HG03045 (cell line): Measurements from ENCODE around the gene FAM107B.

Experiments used
- ATAC-seq: cut with Tn5 transposase; IDR thresholded peaks from one replicate; pipeline ENCODE4 v1.9.1; 2021; ENCODE audit warnings: mild to moderate bottlenecking, moderate library complexity; ENCODE audit not compliant: unreplicated experiment

The FAM107B gene

DNA sequence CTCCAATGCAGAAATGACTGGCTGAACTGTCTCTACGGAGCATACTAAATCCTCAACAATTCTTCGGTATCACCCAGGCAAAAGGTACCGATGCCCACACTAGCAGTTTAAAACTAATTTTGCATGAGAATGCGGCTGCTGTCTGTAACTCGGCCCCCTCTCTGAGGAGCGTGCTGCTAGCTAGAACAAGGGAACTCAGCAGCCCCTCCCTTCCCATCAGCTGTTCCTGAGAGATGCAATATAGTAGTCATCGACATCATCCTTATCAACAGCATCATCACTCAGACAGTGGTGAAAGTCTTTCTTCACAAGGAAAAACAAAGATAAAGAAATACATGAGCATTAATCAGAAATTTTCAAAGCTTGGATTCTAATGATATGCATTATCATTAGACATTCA lies 254.9 kb downstream of the FAM107B start:
- no peak for ATAC-seq

DNA sequence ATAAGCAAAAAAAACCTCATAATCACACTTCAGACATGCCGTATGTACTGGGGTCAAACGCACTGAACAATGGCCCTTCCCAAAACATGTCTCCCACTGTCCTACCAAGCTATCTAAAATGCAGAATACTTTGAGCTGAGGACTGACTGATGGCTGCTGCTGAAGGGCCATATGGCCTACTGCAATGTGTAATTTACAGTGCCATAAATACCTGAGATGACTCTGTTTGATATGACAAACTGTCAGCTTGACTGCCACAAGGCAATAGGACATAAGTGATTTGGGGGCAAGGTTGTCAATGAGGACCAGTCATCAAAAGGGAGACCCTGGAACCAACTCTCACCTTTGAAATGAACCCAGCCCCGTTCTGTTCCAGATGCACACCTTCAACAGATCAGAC lies 256.5 kb downstream of the FAM107B start:
- ATAC-seq, result no peak

DNA sequence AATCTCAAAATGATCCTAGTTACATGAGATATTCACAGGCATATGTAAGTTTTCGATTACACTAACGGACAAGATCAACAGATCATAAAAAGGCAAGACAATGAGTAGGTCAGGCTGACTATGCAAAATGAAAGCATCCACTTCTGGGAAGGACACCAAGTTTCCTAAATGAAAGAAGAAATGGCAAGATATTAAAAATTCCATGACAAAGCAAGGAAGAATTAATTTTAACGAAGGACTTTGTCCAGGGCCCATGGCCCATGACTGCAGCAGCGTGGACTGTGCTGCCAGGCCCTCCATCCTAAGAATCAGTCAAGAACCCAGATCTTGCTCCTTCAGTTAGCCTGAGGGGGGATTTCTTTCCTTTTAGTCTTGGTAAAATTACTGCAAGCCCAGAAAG lies 261.6 kb downstream of the FAM107B start:
- ATAC-seq, result no peak

DNA sequence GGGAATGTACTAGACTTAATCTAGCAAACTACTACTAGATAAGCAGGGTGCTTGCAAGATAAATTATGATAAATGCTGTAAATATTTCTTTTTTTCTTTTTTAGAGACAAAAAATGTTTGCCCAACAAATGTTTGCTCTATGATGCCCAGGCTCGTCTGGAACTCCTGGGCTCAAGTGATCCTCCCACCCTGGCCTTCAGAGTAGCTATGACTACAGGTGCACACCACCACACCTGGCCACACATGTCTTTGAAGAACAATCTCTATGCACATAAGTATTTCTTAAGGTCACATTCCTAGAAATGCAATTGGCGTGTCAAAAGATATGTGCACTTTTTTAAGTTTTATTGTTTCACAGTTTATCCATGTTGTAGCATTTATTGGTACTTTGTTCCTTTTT lies 264.4 kb downstream of the FAM107B start:
- ATAC-seq, result no peak

DNA sequence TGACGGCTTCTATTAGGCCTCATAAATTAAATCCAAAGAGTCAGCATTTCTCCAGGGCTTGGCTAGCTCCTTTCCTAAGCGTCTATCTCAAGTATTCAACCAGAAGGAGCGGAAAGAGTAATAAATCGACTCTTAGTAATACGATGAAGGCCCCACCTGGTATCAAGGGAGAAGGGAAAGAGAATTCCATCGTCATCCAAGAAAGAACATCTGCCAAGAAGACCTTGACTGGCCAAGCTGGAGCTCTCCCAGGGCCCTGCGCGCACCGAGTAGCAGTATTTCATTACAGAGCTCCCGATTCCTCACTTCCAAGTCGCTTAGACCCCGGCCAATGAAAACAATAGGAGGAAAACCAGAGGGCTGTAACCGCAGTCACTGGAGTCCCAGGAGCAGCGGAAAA lies 266.0 kb downstream of the FAM107B start:
- no peak for ATAC-seq

DNA sequence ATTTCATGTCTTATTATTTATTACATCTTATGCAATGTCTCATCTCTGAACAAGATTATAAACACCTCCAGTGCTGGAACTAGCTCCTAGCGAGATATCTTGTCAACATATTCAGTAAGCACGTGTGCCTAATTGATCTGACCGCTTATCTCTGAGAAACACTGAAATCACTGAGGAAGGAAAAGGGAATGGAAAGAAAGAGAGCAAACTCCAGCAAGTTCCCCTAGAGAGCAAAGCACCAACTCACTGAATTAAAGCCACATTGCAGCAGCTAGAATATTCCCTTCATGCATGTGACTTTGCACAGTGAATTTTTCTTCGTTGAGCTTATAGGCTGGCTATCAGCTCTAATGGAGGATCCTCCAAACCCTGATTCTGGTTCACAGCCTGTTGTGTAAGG lies 266.9 kb downstream of the FAM107B start:
- ATAC-seq, result no peak

DNA sequence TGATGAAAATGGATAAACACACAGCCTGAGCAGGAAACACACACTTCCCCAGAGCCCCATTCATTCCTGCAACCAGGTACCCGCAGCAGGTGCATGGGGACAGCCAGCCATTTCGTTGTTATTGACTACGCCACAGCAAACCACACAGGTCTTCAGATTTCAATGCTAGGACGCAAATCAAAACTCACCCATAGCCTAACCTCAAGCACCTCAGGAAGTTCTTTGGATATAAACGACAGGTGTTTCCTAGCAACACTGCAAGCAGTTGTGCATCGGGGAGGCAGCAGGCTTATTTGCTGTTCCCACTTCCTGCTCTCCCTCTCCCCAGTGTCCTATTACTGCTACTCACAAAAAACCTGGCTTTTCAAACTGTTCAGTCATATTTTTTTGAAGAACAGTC lies 267.5 kb downstream of the FAM107B start:
- ATAC-seq, result no peak

DNA sequence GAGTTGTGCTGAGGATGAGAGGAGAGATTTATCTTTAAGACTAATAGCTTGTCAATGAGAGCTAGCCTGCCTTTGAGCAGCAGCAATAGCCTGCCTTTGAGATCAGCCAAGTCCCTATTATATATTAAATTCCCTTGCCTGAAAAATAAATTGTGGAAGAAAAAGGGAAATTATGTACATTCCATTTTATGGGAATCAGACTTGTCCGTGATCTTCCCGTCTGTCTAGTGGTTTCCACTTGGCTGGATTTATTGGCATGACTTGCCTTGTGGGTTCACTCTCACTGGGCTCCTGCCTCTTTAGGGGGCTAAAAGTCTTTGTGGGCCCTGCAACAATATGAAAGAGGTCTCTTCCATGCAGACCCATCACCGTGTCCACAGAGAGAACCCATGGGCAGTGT lies 272.3 kb downstream of the FAM107B start:
- ATAC-seq, result no peak

DNA sequence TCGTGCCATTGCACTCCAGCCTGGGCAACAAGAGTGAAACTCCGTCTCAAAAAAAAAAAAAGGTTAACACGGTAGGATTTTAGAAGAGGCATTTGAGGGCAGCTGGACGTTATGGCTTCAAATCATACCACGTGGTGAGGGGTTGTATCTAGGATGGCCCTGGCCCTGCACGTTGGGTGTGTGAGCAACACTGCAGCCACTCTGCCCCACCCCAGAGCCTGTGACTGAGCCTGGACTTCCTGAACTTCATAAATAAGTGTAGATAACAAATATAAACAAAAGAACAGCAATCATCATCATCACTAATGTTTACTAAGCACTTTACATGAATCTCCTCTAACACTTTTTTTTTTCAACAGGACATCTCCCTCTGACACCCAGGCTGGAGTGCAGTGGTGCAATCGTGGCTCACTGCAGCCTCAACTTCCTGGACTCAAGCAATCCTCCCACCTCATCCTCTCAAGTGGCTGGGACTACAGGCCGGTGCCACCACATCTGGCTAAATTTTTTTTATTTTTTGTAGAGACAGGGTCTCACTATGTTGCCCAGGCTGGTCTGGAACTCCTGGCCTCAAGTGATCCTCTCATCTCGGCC lies 274.4 kb downstream of the FAM107B start:
- no peak for ATAC-seq

DNA sequence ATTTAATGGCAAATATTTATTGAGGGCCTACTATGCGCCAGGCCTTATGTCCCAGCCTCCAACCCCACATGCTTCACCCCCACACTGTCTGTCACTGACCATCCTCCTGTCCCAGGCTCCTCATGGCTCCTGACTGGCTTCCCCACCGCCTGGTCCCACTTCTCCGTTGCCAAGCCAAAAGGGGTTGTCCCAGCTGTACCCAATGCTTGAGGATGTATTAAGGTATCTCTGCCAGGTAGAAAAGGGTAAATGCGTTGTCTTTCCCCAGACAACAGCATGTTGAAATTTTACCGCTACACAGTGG lies 275.1 kb downstream of the FAM107B start:
- no peak for ATAC-seq

DNA sequence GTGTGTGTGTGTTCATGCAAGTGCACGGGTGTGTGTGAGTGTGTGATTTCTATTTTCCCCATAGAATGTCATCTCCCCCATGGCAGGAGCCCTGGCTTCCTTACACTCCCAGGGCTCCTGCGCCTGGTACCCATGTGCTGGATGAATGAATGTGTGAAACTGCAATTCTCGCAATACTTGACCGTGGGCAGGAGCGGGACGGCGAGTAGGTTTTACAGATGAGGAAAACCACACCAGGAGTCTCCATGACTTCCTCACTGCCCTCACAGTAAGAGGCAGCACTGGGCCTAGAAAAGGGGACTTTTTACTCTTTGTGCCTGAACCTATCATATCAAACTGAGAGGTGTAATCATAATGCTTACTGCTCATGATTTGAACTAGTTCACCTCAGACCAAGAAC lies 276.4 kb downstream of the FAM107B start:
- ATAC-seq, result no peak

DNA sequence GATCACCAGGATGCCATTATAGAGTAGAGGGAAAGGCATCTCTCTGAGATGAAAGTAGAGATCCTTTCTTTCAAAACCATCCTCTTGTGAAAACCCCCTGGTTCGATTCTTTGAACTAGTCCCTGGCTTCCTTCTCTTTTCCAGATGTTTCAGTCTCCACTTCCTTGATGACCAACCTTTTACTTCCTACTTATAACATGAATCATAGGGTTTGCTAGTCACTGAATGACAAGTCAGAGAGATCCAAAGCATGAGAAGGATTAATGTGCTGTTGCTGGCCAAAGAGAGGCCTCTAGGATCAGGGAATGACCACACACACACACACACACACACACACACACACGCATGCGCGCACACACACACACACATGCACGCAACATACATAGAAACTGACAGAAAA lies 282.9 kb downstream of the FAM107B start:
- ATAC-seq, result no peak

DNA sequence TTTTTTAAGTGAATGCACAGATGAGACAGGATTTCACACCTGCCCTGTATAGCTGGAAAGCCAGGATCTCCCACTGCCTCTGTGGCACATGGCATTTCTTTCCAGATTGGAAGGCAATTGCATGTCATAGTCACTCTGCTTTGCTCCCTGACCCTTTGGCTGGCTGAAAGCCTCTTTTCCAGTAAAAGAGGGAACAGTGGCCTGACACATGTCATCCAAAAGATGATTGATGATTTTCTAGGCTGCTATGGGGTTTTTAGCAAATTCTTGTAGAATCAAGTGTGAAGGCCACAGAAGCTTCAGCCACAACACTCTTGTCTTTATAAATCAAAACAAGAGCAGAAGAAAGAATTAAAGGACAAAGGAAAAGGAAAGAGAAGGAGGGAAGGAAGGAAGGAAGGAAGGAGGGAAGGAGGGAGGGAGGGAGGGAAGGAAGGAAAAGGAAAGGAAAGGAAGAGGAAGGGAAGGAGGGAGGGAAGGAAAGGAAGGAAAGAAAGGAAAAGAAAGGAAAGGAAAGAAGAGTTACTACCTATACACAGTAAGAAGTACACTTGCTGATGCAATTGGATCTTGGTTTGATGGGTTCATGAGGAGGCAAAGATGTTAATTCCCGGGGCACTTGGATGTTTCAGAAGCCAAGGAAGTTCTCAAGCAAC lies 285.0 kb downstream of the FAM107B start:
- no peak for ATAC-seq

DNA sequence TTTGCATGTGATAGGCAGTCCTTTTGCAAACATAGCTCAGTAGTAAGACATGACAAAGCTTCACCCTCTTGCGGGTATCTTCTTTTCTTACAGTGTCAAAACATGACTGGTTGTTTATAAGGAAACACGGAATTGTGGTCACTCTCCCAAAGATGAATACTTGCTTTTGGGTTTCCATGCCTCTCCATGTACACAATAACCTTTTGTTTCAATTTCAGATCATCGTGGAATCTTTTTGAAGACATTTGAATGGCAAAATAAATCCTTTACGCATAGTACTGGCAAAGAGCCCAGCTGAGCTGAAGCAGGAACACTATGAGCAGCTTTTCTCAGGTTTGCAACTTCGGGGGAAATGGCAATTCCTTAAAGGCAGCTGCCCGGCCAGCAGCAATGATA lies 287.2 kb downstream of the FAM107B start:
- no peak for ATAC-seq

DNA sequence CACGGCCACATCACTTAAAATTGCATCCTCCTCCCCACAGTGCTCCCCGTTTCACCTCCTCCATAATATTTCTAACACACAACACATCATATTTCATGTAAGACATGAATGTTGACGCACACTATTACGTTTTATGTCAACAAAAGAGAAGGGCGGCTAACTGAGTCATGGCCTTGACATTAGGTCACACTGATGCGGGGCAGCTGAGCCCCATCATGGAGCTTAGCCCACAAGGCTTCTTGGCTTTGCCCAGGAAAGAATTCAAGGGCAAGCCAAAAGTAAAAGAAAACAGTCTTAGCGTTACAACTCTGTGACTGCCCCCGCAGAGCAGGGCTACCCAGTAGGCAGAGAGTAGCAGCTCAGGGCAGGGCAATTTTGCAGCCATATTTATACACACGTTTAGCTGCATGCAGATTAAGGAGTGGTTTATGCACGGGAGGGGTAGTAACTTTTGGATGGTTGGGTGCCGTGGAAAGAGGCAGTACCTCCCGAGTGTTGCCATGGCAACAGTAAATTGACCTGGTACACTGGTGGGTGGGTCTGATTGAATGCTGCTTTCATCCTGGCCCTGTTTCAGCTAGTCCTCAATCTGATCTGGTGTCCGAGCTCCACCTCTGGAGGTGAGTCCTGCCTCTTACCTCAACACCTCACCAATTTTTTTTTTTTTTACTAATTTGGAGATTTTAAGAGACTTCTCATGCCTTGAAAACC lies 287.8 kb downstream of the FAM107B start:
- no peak for ATAC-seq

DNA sequence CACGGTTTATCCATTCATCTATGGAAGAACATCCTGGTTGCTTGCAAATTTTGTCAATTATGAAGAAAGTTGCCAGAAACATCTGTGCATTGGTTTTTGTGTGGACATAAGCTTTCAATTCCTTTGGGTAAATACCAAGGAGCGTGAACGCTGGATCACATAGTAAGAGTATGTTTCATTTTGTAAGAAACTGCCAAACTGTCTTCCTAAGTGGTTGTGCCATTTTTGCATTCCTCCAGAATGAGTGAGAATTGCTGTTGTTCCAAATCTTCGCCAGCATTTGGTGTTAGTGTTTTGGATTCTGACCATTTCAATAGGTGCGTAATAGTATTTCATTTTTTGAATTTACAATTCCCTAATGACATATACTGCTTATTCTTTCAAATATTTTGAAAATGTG lies 288.7 kb downstream of the FAM107B start:
- no peak for ATAC-seq

DNA sequence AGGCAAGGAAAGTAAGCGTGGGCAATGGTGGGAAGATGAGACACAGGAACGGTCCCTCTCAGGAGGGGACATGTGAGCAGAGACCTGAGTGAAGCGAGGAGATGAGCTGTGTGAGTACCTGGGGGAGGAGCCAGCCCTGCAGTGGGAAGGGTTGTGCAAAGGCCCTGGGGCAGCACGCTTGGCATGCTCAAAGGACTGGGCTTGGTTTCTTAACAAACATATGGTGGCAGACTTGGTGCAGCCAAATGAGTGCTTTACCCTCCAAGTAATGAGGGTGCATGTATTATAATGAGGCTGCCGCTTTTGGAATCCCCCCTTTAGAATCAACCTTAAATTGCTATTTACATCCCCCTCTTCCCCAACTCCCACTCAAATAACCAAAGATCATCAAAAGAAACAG lies 291.3 kb downstream of the FAM107B start:
- no peak for ATAC-seq

DNA sequence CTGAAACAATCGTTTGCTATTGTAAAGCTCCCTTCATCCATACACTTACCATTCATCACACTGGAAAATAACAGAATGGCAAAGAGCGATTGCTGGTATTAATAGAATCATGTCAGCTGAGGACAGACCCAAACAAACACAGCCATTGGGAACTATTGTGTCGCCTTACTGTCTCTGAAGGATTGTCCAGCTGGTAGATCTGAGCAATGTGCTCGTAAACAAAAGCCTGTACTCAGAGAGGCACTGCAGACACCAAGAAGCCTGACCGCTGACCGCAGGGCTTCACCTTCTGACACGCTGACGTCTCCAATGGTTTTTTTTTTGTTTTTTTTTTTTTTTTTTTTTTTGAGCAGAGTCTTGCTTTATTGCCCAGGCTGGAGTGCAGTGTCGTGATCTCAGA lies 292.9 kb downstream of the FAM107B start:
- no peak for ATAC-seq

DNA sequence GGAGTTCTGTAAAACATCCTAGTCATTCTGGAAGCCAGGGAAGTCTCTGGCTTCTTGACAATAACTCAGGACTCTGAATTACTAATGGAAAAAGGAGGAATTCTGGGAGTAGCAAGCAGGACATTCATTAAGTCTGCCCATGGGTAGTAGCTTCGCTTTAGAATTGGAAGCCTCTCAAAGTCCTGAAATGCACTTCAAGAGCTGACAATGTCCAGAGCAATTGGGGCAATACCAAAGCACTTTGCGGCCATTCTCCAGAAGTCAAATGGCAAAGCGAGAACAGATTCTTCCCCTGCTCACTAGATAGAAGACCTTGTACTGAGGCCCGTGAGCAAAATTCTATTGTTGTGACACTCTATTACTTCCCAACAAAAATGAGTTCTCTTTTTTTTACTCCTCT lies 293.7 kb downstream of the FAM107B start:
- ATAC-seq, result no peak

DNA sequence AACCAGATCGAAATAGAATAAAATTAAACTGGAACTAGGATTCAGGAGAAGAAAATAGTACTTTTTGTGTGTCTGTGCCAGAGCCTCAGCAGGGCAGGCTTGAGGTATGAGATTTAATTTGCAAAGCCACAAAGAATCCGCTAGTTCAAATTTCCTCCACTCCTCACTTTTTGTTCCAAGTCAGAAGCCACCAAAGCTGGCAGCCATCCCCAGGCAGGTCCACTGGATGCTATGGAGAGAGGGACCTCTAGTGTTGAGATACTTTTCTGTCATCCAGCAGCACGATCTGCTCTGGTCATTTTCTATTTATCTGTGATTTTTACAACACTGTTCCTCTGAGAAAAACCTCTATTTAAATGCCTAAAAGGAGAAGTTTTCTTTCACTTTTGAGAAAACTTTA lies 296.1 kb downstream of the FAM107B start:
- no peak for ATAC-seq

DNA sequence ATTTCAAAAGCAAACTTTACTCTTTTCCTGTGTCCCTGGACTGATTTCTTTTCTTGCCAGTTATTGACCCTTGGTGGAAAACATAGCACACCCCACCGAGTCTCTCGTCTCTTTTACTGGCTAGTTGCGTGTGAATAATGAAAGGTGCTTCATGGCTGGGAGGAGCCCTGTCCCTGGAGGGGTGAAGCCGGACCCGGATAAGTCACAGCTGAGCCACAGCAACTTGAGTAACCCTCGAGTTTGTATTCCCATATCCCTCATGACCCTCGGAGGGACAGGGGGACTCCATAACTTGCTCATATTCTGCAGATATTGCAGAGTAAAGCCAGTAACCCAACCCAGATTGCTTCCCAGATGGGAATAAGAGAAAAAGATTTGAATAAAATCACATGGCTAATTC lies 296.5 kb downstream of the FAM107B start:
- ATAC-seq, result no peak

DNA sequence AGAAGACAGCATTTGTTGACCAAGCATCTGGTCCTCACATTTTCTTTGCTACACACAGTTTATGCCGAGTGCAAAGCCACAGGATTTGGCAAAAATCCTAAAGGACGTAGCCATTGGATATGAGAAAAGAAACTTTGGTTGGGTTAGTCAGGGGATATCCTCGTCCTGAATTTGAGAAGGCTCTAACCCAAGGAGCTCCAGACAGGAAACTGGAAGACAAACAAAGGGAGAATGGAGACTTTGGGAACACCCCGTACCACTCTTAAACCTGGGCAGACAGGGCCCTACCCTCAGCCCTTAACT lies 297.3 kb downstream of the FAM107B start:
- no peak for ATAC-seq
